ENCODE measurements around the gene MAB21L4.

- TF ChIP-seq, protein P1, sequence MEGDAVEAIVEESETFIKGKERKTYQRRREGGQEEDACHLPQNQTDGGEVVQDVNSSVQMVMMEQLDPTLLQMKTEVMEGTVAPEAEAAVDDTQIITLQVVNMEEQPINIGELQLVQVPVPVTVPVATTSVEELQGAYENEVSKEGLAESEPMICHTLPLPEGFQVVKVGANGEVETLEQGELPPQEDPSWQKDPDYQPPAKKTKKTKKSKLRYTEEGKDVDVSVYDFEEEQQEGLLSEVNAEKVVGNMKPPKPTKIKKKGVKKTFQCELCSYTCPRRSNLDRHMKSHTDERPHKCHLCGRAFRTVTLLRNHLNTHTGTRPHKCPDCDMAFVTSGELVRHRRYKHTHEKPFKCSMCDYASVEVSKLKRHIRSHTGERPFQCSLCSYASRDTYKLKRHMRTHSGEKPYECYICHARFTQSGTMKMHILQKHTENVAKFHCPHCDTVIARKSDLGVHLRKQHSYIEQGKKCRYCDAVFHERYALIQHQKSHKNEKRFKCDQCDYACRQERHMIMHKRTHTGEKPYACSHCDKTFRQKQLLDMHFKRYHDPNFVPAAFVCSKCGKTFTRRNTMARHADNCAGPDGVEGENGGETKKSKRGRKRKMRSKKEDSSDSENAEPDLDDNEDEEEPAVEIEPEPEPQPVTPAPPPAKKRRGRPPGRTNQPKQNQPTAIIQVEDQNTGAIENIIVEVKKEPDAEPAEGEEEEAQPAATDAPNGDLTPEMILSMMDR (IDR thresholded peaks at IDR 0.05): no peak
- TF ChIP-seq POLR2A (IDR thresholded peaks at IDR 0.05): no peak
Observed at GRCh38 chr2:240902615-240903041, 6.7 kb upstream of the MAB21L4 start.

All from sigmoid colon (tissue), 3 donors.